HG02610 (cell line): ENCODE measurements around the gene SYCN.
"Not testable (repeated sequence)": the region's sequence is repeated elsewhere in the genome, so short reads cannot be mapped to it uniquely, and the experiment has no call there.

Source experiments
- ATAC-seq: cut with Tn5 transposase; IDR thresholded peaks from one replicate; pipeline ENCODE4 v1.9.1; 2021; ENCODE audit warnings: mild to moderate bottlenecking, moderate library complexity; ENCODE audit not compliant: unreplicated experiment

Gene SYCN

GRCh38 chr19:39203372-39204341, at the start of gene SYCN:
Gene SYCN, minus strand, starts transcription at chr19:39204263. Its CDS starts 9 bp downstream, at chr19:39204254.
- no peak for ATAC-seq

- ATAC-seq, result no peak
These were observed 49.5 kb upstream of the SYCN start for GRCh38 chr19:39253374-39254149.

- ATAC-seq, result no peak
These were observed 48.4 kb upstream of the SYCN start for GRCh38 chr19:39252458-39252857.

GRCh38 chr19:39251846-39252245, 47.8 kb upstream of the SYCN start:
- no peak for ATAC-seq

- no peak for ATAC-seq
These were observed 47.0 kb upstream of the SYCN start for GRCh38 chr19:39251081-39251480.

- ATAC-seq, result no peak
These were observed 44.7 kb upstream of the SYCN start, which contains the start of gene IFNL4 for GRCh38 chr19:39248806-39249205. Gene IFNL4, minus strand, starts transcription at chr19:39248856.

GRCh38 chr19:39247701-39248664, 43.9 kb upstream of the SYCN start:
- no peak for ATAC-seq

- no peak for ATAC-seq
These were observed 43.0 kb upstream of the SYCN start for GRCh38 chr19:39246951-39247669.

- not testable (repeated sequence) for ATAC-seq
These were observed 41.1 kb upstream of the SYCN start for GRCh38 chr19:39245166-39245565.

GRCh38 chr19:39244410-39245100, 40.5 kb upstream of the SYCN start, which contains the start of gene IFNL3:
Gene IFNL3, minus strand, starts transcription at chr19:39245006. Its CDS starts 39 bp downstream, at chr19:39244967.
- not testable (repeated sequence) for ATAC-seq

- ATAC-seq, result not testable (repeated sequence)
These were observed 39.7 kb upstream of the SYCN start for GRCh38 chr19:39243741-39244140.

- ATAC-seq, result no peak
These were observed 36.4 kb upstream of the SYCN start for GRCh38 chr19:39240421-39240820.

GRCh38 chr19:39238944-39239343, 34.9 kb upstream of the SYCN start:
- no peak for ATAC-seq

GRCh38 chr19:39238209-39238608, 34.1 kb upstream of the SYCN start:
- ATAC-seq, result no peak

- peak; percentile 82 for ATAC-seq
These were observed 33.4 kb upstream of the SYCN start for GRCh38 chr19:39237200-39238184.

GRCh38 chr19:39236527-39236926, 32.5 kb upstream of the SYCN start:
- ATAC-seq, result no peak

- no peak for ATAC-seq
These were observed 28.6 kb upstream of the SYCN start for GRCh38 chr19:39232708-39233107.
